HepG2 (cell line): Measurements from ENCODE around the gene PPP1R15A. TPM values are rescaled to one million over a fixed set of nuclear protein-coding genes. Genes with fewer than 3 reads are reported as not detected.

ENCODE experiments used
- BORCS8-MEF2B ChIP-seq: sonication (generic); formaldehyde crosslinking; IDR thresholded peaks from 2 replicates; pipeline ENCODE4 v1.8.0; 2022; ENCODE audit warnings: mild to moderate bottlenecking, missing genetic modification reagents
- CTCF ChIP-seq: sonication (generic); formaldehyde crosslinking; IDR thresholded peaks from 2 replicates; pipeline ENCODE4 v1.5.0; 2020; ENCODE audit warnings: mild to moderate bottlenecking, missing genetic modification reagents, moderate library complexity
- ERF ChIP-seq: IDR thresholded peaks from 2 replicates; pipeline ENCODE4 v1.6.1; 2018; ENCODE audit warnings: missing biosample characterization, missing genetic modification reagents
- FOXC1 ChIP-seq: sonication (generic); formaldehyde crosslinking; IDR thresholded peaks from 2 replicates; pipeline ENCODE4 v1.8.0; 2022; ENCODE audit warnings: mild to moderate bottlenecking, missing genetic modification reagents, borderline replicate concordance
- GATAD2A ChIP-seq: IDR thresholded peaks from 2 replicates; pipeline ENCODE4 v1.6.1; 2016
- HNF4A ChIP-seq: sonication (generic); formaldehyde crosslinking; IDR thresholded peaks from 2 replicates; pipeline ENCODE4 v1.4.0; 2020; ENCODE audit warnings: missing genetic modification reagents
- IRF2 ChIP-seq: IDR thresholded peaks from 2 replicates; pipeline ENCODE4 v1.6.1; 2018; ENCODE audit warnings: missing genetic modification reagents, missing compliant biosample characterization
- LCORL ChIP-seq, 2 experiments: fragments of 450-650 bp in 1 of 2; sonication (generic) in 1 of 2; formaldehyde crosslinking in 1 of 2; IDR thresholded peaks; 2 replicates each; pipeline versions ENCODE4 v1.5.0 to v1.6.1; 2017 to 2020; ENCODE audit warnings: antibody characterized with exemption in 1 of 2, missing genetic modification reagents in 1 of 2
- MBD4 ChIP-seq: IDR thresholded peaks from 2 replicates; pipeline ENCODE4 v1.6.1; 2012; ENCODE audit warnings: low read length, inconsistent platforms, borderline replicate concordance
- NR2F6 ChIP-seq, 2 experiments: IDR thresholded peaks; 2 replicates each; pipeline ENCODE4 v1.6.1; 2016; ENCODE audit warnings: antibody characterized with exemption in 1 of 2, mild to moderate bottlenecking in 1 of 2
- NRL ChIP-seq: sonication (generic); formaldehyde crosslinking; IDR thresholded peaks from 2 replicates; pipeline ENCODE4 v1.5.0; 2020; ENCODE audit warnings: missing genetic modification reagents, mild to moderate bottlenecking, moderate library complexity, borderline replicate concordance
- PITX1 ChIP-seq: sonication (generic); formaldehyde crosslinking; IDR thresholded peaks from 2 replicates; pipeline ENCODE4 v1.5.1; 2020; ENCODE audit warnings: mild to moderate bottlenecking, missing genetic modification reagents
- RXRA ChIP-seq: sonication (generic); formaldehyde crosslinking; IDR thresholded peaks from 2 replicates; pipeline ENCODE4 v1.5.1; 2020; ENCODE audit warnings: missing genetic modification reagents
- RXRB ChIP-seq: IDR thresholded peaks from 2 replicates; pipeline ENCODE4 v1.6.1; 2016; ENCODE audit warnings: borderline replicate concordance, missing genetic modification reagents, missing compliant biosample characterization
- SIN3B ChIP-seq: fragments of 150-350 bp; IDR thresholded peaks from 2 replicates; pipeline ENCODE4 v1.6.1; 2014; ENCODE audit warnings: low read length
- SOX6 ChIP-seq, 2 experiments: fragments of 450-650 bp in 1 of 2; sonication (generic) in 1 of 2; formaldehyde crosslinking in 1 of 2; IDR thresholded peaks; 2 replicates each; pipeline versions ENCODE4 v1.4.0 to v1.6.1; 2017 to 2020; ENCODE audit warnings: antibody characterized with exemption in 1 of 2, mild to moderate bottlenecking in 1 of 2, missing genetic modification reagents in 1 of 2
- STAG1 ChIP-seq: sonication (generic); formaldehyde crosslinking; IDR thresholded peaks from 2 replicates; pipeline ENCODE4 v1.4.0; 2020; ENCODE audit warnings: missing genetic modification reagents
- TBX2 ChIP-seq: sonication (generic); formaldehyde crosslinking; IDR thresholded peaks from 2 replicates; pipeline ENCODE4 v1.5.0; 2020; ENCODE audit warnings: missing genetic modification reagents, mild to moderate bottlenecking, borderline replicate concordance
- THAP11 ChIP-seq: IDR thresholded peaks from 2 replicates; pipeline ENCODE4 v1.6.1; 2016; ENCODE audit warnings: missing biosample characterization, missing genetic modification reagents
- THRA ChIP-seq: sonication (generic); formaldehyde crosslinking; IDR thresholded peaks from 2 replicates; pipeline ENCODE4 v1.4.0; 2020; ENCODE audit warnings: missing genetic modification reagents, borderline replicate concordance
- ZFP41 ChIP-seq: sonication (generic); formaldehyde crosslinking; IDR thresholded peaks from 2 replicates; pipeline ENCODE4 v1.4.0; 2020; ENCODE audit warnings: mild to moderate bottlenecking, missing genetic modification reagents, borderline replicate concordance
- ZNF121 ChIP-seq: sonication (generic); formaldehyde crosslinking; IDR thresholded peaks from 2 replicates; pipeline ENCODE4 v1.5.0; 2020; ENCODE audit warnings: mild to moderate bottlenecking, missing genetic modification reagents
- ZNF143 ChIP-seq: sonication (generic); formaldehyde crosslinking; IDR thresholded peaks from 2 replicates; pipeline ENCODE4 v1.4.0; 2020; ENCODE audit warnings: missing genetic modification reagents
- ZNF331 ChIP-seq: sonication (generic); formaldehyde crosslinking; IDR thresholded peaks from 2 replicates; pipeline ENCODE4 v1.4.0; 2020; ENCODE audit warnings: missing genetic modification reagents
- ZNF333 ChIP-seq: sonication (generic); formaldehyde crosslinking; IDR thresholded peaks from 2 replicates; pipeline ENCODE4 v1.4.0; 2020; ENCODE audit warnings: mild to moderate bottlenecking, missing genetic modification reagents, borderline replicate concordance
- ZNF33B ChIP-seq: sonication (generic); formaldehyde crosslinking; IDR thresholded peaks from 2 replicates; pipeline ENCODE4 v1.5.1; 2020; ENCODE audit warnings: mild to moderate bottlenecking, missing genetic modification reagents
- ZNF572 ChIP-seq: sonication (generic); formaldehyde crosslinking; IDR thresholded peaks from 2 replicates; pipeline ENCODE4 v1.5.1; 2020; ENCODE audit warnings: mild to moderate bottlenecking, missing genetic modification reagents
- ZNF605 ChIP-seq: sonication (generic); formaldehyde crosslinking; IDR thresholded peaks from 2 replicates; pipeline ENCODE4 v1.8.0; 2022; ENCODE audit warnings: mild to moderate bottlenecking, missing genetic modification reagents
- ZNF652 ChIP-seq: IDR thresholded peaks from 2 replicates; pipeline ENCODE4 v1.6.1; 2016; ENCODE audit warnings: low read depth, borderline replicate concordance
- ZNF746 ChIP-seq: sonication (generic); formaldehyde crosslinking; IDR thresholded peaks from 2 replicates; pipeline ENCODE4 v1.8.0; 2022; ENCODE audit warnings: mild to moderate bottlenecking, missing genetic modification reagents
- ZNF772 ChIP-seq: sonication (generic); formaldehyde crosslinking; IDR thresholded peaks from 2 replicates; pipeline ENCODE4 v1.5.0; 2020; ENCODE audit warnings: mild to moderate bottlenecking, missing genetic modification reagents
- polyA plus RNA-seq, 8 experiments: library from polyadenylated mRNA; depleted of rRNA in 3 of 8; stranded (reverse) in 7 of 8; unstranded in 1 of 8; fragments of >200 nt; fragmentation: Illumina TruSeq in 4 of 8; extraction: Trizol in 4 of 8; gene quantifications; 2 replicates each; pipeline versions ENCODE4 v1.2.1 to v1.2.3, GENCODE V29; 2011 to 2016; ENCODE audit warnings: low read depth in 4 of 8, missing spikeins in 1 of 8, mixed read lengths in 1 of 8; ENCODE audit not compliant: insufficient read depth in 1 of 8
- total RNA-seq, 5 experiments: library from RNA; depleted of rRNA; stranded (reverse); fragments of >200 nt; fragmentation: Illumina TruSeq; extraction: Trizol; gene quantifications; 2 replicates each; pipeline ENCODE4 v1.2.3, GENCODE V29; 2016; ENCODE audit warnings: low read depth in 1 of 5

PPP1R15A gene
- total and polyA plus RNA-seq, 2 of the 13 experiments (the other 11 are each of a cell fraction or from before 2014, with no cell fraction given): 15.6 to 18.5 TPM

GRCh38 chr19:48835734-48836088, 36.5 kb upstream of the PPP1R15A start (continued):
- peak; percentile 91; the same call in 1 of the 2 replicates for TF ChIP-seq THRA
- peak; percentile 38; the same call in 1 of the 2 replicates for TF ChIP-seq GATAD2A
- 0 out of 2 replicates have a peak, but pooled peaks have one; percentile 16 for TF ChIP-seq ZNF605 (CRISPR knock-in tag)
- TF ChIP-seq ZNF652 (CRISPR knock-in tag): peak; percentile 40; the same call in 1 of the 2 replicates
- peak; percentile 63; the same call in 1 of the 2 replicates for TF ChIP-seq IRF2 (CRISPR knock-in tag)
- TF ChIP-seq TBX2 (CRISPR knock-in tag): 0 out of 2 replicates have a peak, but pooled peaks have one; percentile 33
- no peak for TF ChIP-seq ZNF333
- peak; percentile 35; the same call in 1 of the 2 replicates for TF ChIP-seq ZNF331 (CRISPR knock-in tag)
- 0 out of 2 replicates have a peak, but pooled peaks have one; percentile 45 for TF ChIP-seq BORCS8-MEF2B (CRISPR knock-in tag)
- TF ChIP-seq HNF4A (CRISPR knock-in tag): peak; percentile 38
- 0 out of 2 replicates have a peak, but pooled peaks have one; percentile 20 for TF ChIP-seq ZFP41 (CRISPR knock-in tag)
- TF ChIP-seq RXRB (CRISPR knock-in tag): peak; percentile 79
- TF ChIP-seq SOX6 (IDR thresholded peaks at IDR 0.05): no peak
- peak; percentile 25; the same call in 1 of the 2 replicates for TF ChIP-seq SOX6 (CRISPR knock-in tag; IDR thresholded peaks at IDR 0.05)
- peak; percentile 40; the same call in 1 of the 2 replicates for TF ChIP-seq NRL (CRISPR knock-in tag)
- TF ChIP-seq ZNF121 (CRISPR knock-in tag): no peak
- 0 out of 2 replicates have a peak, but pooled peaks have one; percentile 15 for TF ChIP-seq ERF (CRISPR knock-in tag)
- TF ChIP-seq MBD4: no peak
- TF ChIP-seq SIN3B: no peak
- peak; percentile 91 for TF ChIP-seq THAP11 (CRISPR knock-in tag)
- TF ChIP-seq ZNF143 (CRISPR knock-in tag): peak; percentile 49; the same call in 1 of the 2 replicates
- 0 out of 2 replicates have a peak, but pooled peaks have one; percentile 36 for TF ChIP-seq ZNF746 (CRISPR knock-in tag)
- TF ChIP-seq PITX1 (CRISPR knock-in tag): peak; percentile 62; the same call in 1 of the 2 replicates
- peak; percentile 80 for TF ChIP-seq RXRA (CRISPR knock-in tag)
- no peak for TF ChIP-seq LCORL (IDR thresholded peaks at IDR 0.05)
- TF ChIP-seq LCORL (CRISPR knock-in tag; IDR thresholded peaks at IDR 0.05): 0 out of 2 replicates have a peak, but pooled peaks have one; percentile 13
- no peak for TF ChIP-seq ZNF572 (CRISPR knock-in tag)
- peak; percentile 73 for TF ChIP-seq NR2F6 (IDR thresholded peaks at IDR 0.05)
- TF ChIP-seq NR2F6 (CRISPR knock-in tag; IDR thresholded peaks at IDR 0.05): peak; percentile 78
- peak; percentile 97 for TF ChIP-seq CTCF (CRISPR knock-in tag)
- TF ChIP-seq ZNF772: 0 out of 2 replicates have a peak, but pooled peaks have one; percentile 47
- TF ChIP-seq STAG1 (CRISPR knock-in tag): peak; percentile 94
- 0 out of 2 replicates have a peak, but pooled peaks have one; percentile 21 for TF ChIP-seq FOXC1
- no peak for TF ChIP-seq ZNF33B
